ENCODE results near the gene SPEF2.
A peak's percentile ranks its signal among the peaks of the same experiment; 100 is the strongest.

Gene SPEF2

GRCh38 chr5:35776757-35777156, 159.1 kb downstream of the SPEF2 start:
- no peak for TF ChIP-seq CTCF (IDR thresholded peaks at IDR 0.05)

- peak; percentile 51 for TF ChIP-seq CTCF (IDR thresholded peaks at IDR 0.05)
Observed at GRCh38 chr5:35777358-35778087, 159.9 kb downstream of the SPEF2 start.

GRCh38 chr5:35778259-35778769, 160.7 kb downstream of the SPEF2 start:
- no peak for TF ChIP-seq CTCF (IDR thresholded peaks at IDR 0.05)

GRCh38 chr5:35780236-35780635, 162.6 kb downstream of the SPEF2 start:
- TF ChIP-seq CTCF (IDR thresholded peaks at IDR 0.05), result no peak

GRCh38 chr5:35781181-35781790, 163.6 kb downstream of the SPEF2 start:
- TF ChIP-seq CTCF (IDR thresholded peaks at IDR 0.05), result no peak

GRCh38 chr5:35783551-35783950, 165.9 kb downstream of the SPEF2 start:
- TF ChIP-seq CTCF (IDR thresholded peaks at IDR 0.05), result no peak

- no peak for TF ChIP-seq CTCF (IDR thresholded peaks at IDR 0.05)
Observed at GRCh38 chr5:35785601-35786085, 168.0 kb downstream of the SPEF2 start.
